Neural progenitor cell (in vitro differentiated cells): ENCODE measurements around the gene SRGAP3. TPM values are rescaled to one million over a fixed set of nuclear protein-coding genes. Genes with fewer than 3 reads are reported as not detected.

Experiments used
- DNase-seq: peaks from one replicate; pipeline ENCODE4 v3.0.0-alpha.2; 2016; ENCODE audit warnings: low spot score
- H2AFZ ChIP-seq: fragments of 200-600 bp; sonication (generic); replicated peaks from 2 replicates; pipeline ENCODE4 v1.6.1; 2016; ENCODE audit warnings: antibody characterized with exemption
- H3F3A ChIP-seq: fragments of 200-600 bp; sonication (generic); 2 replicates; pipeline ENCODE4 v1.6.1; 2016; ENCODE audit warnings: antibody characterized with exemption, low read depth
- H3K27ac ChIP-seq: fragments of 200-600 bp; sonication (generic); 2 replicates; pipeline ENCODE4 v1.5.1; 2016; ENCODE audit warnings: mild to moderate bottlenecking
- H3K27me3 ChIP-seq: fragments of 200-600 bp; sonication (generic); 2 replicates; pipeline ENCODE4 v1.6.1; 2016; ENCODE audit warnings: mild to moderate bottlenecking, moderate library complexity
- H3K36me3 ChIP-seq: fragments of 200-600 bp; sonication (generic); 2 replicates; pipeline ENCODE4 v1.5.1; 2016
- H3K4me1 ChIP-seq: fragments of 200-600 bp; sonication (generic); 2 replicates; pipeline ENCODE4 v1.6.1; 2016; ENCODE audit warnings: mixed run types
- H3K4me2 ChIP-seq: fragments of 200-600 bp; sonication (generic); 2 replicates; pipeline ENCODE4 v1.6.1; 2016
- H3K4me3 ChIP-seq: fragments of 200-600 bp; sonication (generic); 2 replicates; pipeline ENCODE4 v1.5.1; 2016
- H3K79me2 ChIP-seq: fragments of 200-600 bp; sonication (generic); 2 replicates; pipeline ENCODE4 v1.6.1; 2016; ENCODE audit warnings: low read depth
- H3K9ac ChIP-seq: fragments of 200-600 bp; sonication (generic); 2 replicates; pipeline ENCODE4 v1.6.1; 2016
- H3K9me3 ChIP-seq: fragments of 200-600 bp; sonication (generic); 2 replicates; pipeline ENCODE4 v1.5.1; 2016; ENCODE audit warnings: low read depth
- H4K20me1 ChIP-seq: fragments of 200-600 bp; sonication (generic); 2 replicates; pipeline ENCODE4 v1.6.1; 2016; ENCODE audit warnings: low read depth
- H3K27ac Mint-ChIP-seq: 3 replicates; pipeline ENCODE4 v1.8.0; 2021; ENCODE audit warnings: mixed read lengths
- H3K27me3 Mint-ChIP-seq: 2 replicates; pipeline ENCODE4 v1.8.0; 2022; ENCODE audit warnings: low read depth, mild to moderate bottlenecking, inconsistent platforms, moderate library complexity, mixed read lengths; ENCODE audit not compliant: insufficient read depth
- H3K36me3 Mint-ChIP-seq: 3 replicates; pipeline ENCODE4 v1.8.0; 2021; ENCODE audit warnings: mixed read lengths
- H3K4me1 Mint-ChIP-seq: 3 replicates; pipeline ENCODE4 v1.8.0; 2021; ENCODE audit warnings: mixed read lengths
- H3K4me3 Mint-ChIP-seq: 3 replicates; pipeline ENCODE4 v1.8.0; 2021; ENCODE audit warnings: mild to moderate bottlenecking, moderate library complexity, mixed read lengths
- H3K9me3 Mint-ChIP-seq: 3 replicates; pipeline ENCODE4 v1.8.0; 2020; ENCODE audit warnings: mixed read lengths
- EZH2 ChIP-seq: fragments of 200-600 bp; sonication (generic); IDR thresholded peaks from 2 replicates; pipeline ENCODE4 v1.6.1; 2017; ENCODE audit warnings: antibody characterized with exemption, mild to moderate bottlenecking, moderate library complexity
- EZH2phosphoT487 ChIP-seq: fragments of 200-600 bp; sonication (generic); IDR thresholded peaks from 2 replicates; pipeline ENCODE4 v1.6.1; 2017; ENCODE audit warnings: antibody characterized with exemption
- total RNA-seq: library from RNA; depleted of rRNA; stranded (reverse); fragments of >200 nt; gene quantifications from 2 replicates; pipeline ENCODE4 v1.2.3, GENCODE V29; 2015; ENCODE audit warnings: low replicate concordance
- TF ChIP-seq, protein P1 (sequence below): fragments of 200-600 bp; sonication (generic); IDR thresholded peaks from 2 replicates; pipeline ENCODE4 v1.5.1; 2017; ENCODE audit warnings: antibody characterized with exemption, mild to moderate bottlenecking

Gene SRGAP3
- total RNA-seq, 1 donor from 2014 or later, result 59.3 TPM

DNA sequence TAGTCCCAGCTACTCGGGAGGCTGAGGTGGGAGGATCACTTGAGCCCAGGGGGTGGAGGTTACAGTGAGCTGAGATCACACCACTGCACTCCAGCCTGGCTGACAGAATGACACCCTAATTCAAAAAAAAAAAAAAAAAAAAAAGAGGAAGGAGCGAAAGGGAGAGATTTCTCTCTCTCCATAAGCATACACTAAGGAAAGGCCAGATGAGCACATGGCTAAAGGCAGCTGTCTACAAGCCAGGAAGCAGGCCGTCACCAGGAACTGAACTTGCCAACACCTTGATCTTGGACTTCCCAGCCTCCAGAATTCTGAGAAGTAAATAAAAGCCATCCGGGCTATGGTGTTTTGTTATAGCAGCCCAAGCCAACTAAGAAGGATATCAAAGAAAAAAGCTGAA, 7.5 kb downstream of the SRGAP3 start:
- H2AFZ ChIP-seq, result no peak overlapping the region
- DNase-seq, result no peak
- H3K4me3 ChIP-seq, result no peak overlapping the region
- peaks cover 6% of the 10 kb centered on the region for H3K9me3 Mint-ChIP-seq
- no peak overlapping the region for H3K4me3 Mint-ChIP-seq
- no peak overlapping the region for H3K9ac ChIP-seq
- peaks cover 47% of the 10 kb centered on the region for H3K4me1 Mint-ChIP-seq
- TF ChIP-seq EZH2 (no peak), EZH2phosphoT487 (no peak)
- TF ChIP-seq, protein P1, sequence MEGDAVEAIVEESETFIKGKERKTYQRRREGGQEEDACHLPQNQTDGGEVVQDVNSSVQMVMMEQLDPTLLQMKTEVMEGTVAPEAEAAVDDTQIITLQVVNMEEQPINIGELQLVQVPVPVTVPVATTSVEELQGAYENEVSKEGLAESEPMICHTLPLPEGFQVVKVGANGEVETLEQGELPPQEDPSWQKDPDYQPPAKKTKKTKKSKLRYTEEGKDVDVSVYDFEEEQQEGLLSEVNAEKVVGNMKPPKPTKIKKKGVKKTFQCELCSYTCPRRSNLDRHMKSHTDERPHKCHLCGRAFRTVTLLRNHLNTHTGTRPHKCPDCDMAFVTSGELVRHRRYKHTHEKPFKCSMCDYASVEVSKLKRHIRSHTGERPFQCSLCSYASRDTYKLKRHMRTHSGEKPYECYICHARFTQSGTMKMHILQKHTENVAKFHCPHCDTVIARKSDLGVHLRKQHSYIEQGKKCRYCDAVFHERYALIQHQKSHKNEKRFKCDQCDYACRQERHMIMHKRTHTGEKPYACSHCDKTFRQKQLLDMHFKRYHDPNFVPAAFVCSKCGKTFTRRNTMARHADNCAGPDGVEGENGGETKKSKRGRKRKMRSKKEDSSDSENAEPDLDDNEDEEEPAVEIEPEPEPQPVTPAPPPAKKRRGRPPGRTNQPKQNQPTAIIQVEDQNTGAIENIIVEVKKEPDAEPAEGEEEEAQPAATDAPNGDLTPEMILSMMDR, result no peak
- H3K36me3 ChIP-seq, result no peaks in the 10 kb centered on the region
- H3K4me1 ChIP-seq, result peaks cover 13% of the 10 kb centered on the region
- H3K79me2 ChIP-seq, result peaks cover 42% of the 10 kb centered on the region
- no peaks in the 10 kb centered on the region for H3K27me3 ChIP-seq
- H3K27me3 Mint-ChIP-seq, result peaks cover 5% of the 10 kb centered on the region
- peaks cover 22% of the 10 kb centered on the region for H4K20me1 ChIP-seq
- H3F3A ChIP-seq, result peaks cover 11% of the 10 kb centered on the region
- H3K4me2 ChIP-seq, result no peak overlapping the region
- H3K9me3 ChIP-seq, result no peaks in the 10 kb centered on the region
- no peak overlapping the region for H3K27ac ChIP-seq
- peaks cover 67% of the 10 kb centered on the region for H3K36me3 Mint-ChIP-seq
- H3K27ac Mint-ChIP-seq, result no peak overlapping the region

DNA sequence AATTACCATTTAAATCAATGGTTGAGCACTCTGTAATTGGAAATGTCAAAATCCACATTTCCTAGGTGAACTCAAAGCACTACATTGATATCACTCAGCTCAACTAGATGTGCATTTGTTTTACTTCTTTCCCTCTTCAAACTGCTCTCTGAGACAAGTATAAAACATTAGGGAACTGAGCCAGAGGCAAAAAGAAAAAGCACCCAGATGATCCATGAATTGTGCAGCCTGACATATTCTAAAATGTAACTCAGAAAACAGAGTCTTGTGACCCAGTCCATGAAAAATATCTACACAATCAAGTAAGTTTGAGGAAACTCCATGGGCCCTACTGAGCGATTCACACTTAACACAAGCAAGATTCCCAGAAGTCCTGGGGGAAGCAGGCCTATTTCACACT, 9.8 kb downstream of the SRGAP3 start:
- Histone ChIP-seq H3K79me2 (peaks cover 20% of the 10 kb centered on the region), H3K36me3 (no peaks in the 10 kb centered on the region), H2AFZ (no peak overlapping the region), H3K9me3 (no peaks in the 10 kb centered on the region), H3K4me3 (no peak overlapping the region), H3F3A (no peaks in the 10 kb centered on the region), H4K20me1 (peaks cover 3% of the 10 kb centered on the region), H3K9ac (no peak overlapping the region), H3K27ac (no peak overlapping the region), H3K27me3 (no peaks in the 10 kb centered on the region), H3K4me2 (no peak overlapping the region), H3K4me1 (no peaks in the 10 kb centered on the region)
- Mint-ChIP-seq H3K27me3 (peaks cover 5% of the 10 kb centered on the region), H3K9me3 (peaks cover 14% of the 10 kb centered on the region), H3K4me1 (peaks cover 33% of the 10 kb centered on the region), H3K4me3 (no peak overlapping the region), H3K36me3 (peaks cover 73% of the 10 kb centered on the region), H3K27ac (peak overlapping the region; percentile 7)
- no peak for DNase-seq
- TF ChIP-seq EZH2phosphoT487, result no peak
- TF ChIP-seq EZH2, result no peak
- TF ChIP-seq, protein P1, result no peak

DNA sequence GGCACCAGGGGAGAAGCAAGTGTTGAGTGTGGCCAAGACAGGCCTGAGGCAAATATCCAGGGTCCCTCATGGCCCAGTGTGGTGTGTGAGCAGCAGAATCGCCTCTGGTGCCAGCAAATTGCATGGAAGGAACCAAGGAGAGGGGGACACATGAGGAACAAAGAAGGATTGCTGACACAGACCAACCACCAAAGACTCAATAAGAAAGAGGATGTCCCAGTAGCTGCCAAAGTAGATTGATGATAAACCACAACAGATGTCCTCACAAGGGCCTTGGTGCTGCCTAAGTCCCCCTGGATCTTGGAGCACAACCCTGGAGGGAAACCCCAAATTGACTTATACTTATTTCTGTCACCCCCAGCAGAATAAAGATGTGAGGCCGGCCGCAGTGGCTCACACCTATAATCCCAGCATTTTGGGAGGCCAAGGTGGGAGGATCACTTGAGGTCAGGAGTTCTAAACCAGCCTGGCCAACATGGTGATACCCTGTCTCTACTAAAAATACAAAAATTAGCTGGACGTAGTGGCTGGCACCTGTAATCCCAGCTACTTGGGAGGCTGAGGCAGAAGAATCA, 10.6 kb downstream of the SRGAP3 start:
- H2AFZ ChIP-seq, result no peak overlapping the region
- no peak overlapping the region for H3K9ac ChIP-seq
- no peak overlapping the region for H3K27ac ChIP-seq
- Mint-ChIP-seq H3K36me3 (peaks cover 72% of the 10 kb centered on the region), H3K9me3 (peaks cover 14% of the 10 kb centered on the region), H3K4me1 (peaks cover 30% of the 10 kb centered on the region), H3K27ac (no peak overlapping the region), H3K4me3 (no peak overlapping the region), H3K27me3 (peaks cover 5% of the 10 kb centered on the region)
- no peaks in the 10 kb centered on the region for H3F3A ChIP-seq
- TF ChIP-seq, protein P1, result no peak
- TF ChIP-seq EZH2 (no peak), EZH2phosphoT487 (no peak)
- DNase-seq, result no peak
- H3K27me3 ChIP-seq, result no peaks in the 10 kb centered on the region
- H3K79me2 ChIP-seq, result peaks cover 12% of the 10 kb centered on the region
- peaks cover 3% of the 10 kb centered on the region for H4K20me1 ChIP-seq
- no peaks in the 10 kb centered on the region for H3K4me1 ChIP-seq
- no peak overlapping the region for H3K4me2 ChIP-seq
- H3K36me3 ChIP-seq, result no peaks in the 10 kb centered on the region
- H3K9me3 ChIP-seq, result no peaks in the 10 kb centered on the region
- no peak overlapping the region for H3K4me3 ChIP-seq
